ENCODE data around the gene B3GALT5.

DNA sequence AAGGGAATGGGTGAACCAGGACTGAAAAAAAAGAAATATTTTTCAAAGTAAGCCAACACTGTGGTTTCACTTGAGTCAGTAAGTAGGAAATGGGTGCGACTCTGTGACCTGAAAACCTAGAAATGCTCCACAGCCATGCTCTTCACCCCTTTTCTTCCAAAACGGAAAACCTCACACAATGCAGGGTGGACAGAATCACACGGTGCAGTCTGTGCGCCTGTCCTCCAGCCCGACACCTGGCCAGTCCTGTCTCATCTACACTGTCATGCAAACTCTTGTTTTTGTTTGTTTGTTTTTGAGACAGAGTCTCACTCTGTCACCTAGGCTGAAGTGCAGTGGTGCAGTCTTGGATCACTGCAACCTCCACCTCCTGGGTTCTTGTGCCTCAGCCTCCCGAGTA, 53.3 kb downstream of the B3GALT5 start:
- TF ChIP-seq RAD21 (IDR thresholded peaks at IDR 0.05; ENCODE audit: low read length) (no peak), FOS (IDR thresholded peaks at IDR 0.05; ENCODE audit: low read depth, low read length) (no peak), CHD1 (IDR thresholded peaks at IDR 0.05; ENCODE audit: low read depth, low read length) (no peak), SMC3 (IDR thresholded peaks at IDR 0.05; ENCODE audit: low read depth, low read length) (no peak), CEBPB (IDR thresholded peaks at IDR 0.05; ENCODE audit: low read depth, low read length) (no peak), RFX5 (IDR thresholded peaks at IDR 0.05; ENCODE audit: low read depth, low read length) (no peak), POLR2A (IDR thresholded peaks at IDR 0.05; ENCODE audit: low read depth, low read length) (no peak), MAFK (IDR thresholded peaks at IDR 0.05; ENCODE audit: low read depth, low read length) (no peak), BHLHE40 (IDR thresholded peaks at IDR 0.05; ENCODE audit: low read depth, low read length) (no peak), RCOR1 (IDR thresholded peaks at IDR 0.05; ENCODE audit: insufficient replicate concordance, low read length) (no peak), MXI1 (IDR thresholded peaks at IDR 0.05; ENCODE audit: borderline replicate concordance, low read depth, low read length) (no peak)
- TF ChIP-seq, protein P1, sequence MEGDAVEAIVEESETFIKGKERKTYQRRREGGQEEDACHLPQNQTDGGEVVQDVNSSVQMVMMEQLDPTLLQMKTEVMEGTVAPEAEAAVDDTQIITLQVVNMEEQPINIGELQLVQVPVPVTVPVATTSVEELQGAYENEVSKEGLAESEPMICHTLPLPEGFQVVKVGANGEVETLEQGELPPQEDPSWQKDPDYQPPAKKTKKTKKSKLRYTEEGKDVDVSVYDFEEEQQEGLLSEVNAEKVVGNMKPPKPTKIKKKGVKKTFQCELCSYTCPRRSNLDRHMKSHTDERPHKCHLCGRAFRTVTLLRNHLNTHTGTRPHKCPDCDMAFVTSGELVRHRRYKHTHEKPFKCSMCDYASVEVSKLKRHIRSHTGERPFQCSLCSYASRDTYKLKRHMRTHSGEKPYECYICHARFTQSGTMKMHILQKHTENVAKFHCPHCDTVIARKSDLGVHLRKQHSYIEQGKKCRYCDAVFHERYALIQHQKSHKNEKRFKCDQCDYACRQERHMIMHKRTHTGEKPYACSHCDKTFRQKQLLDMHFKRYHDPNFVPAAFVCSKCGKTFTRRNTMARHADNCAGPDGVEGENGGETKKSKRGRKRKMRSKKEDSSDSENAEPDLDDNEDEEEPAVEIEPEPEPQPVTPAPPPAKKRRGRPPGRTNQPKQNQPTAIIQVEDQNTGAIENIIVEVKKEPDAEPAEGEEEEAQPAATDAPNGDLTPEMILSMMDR (conservative IDR thresholded peaks at IDR 0.05; ENCODE audit: low read depth, low read length), result no peak
- TF ChIP-seq, protein P2, sequence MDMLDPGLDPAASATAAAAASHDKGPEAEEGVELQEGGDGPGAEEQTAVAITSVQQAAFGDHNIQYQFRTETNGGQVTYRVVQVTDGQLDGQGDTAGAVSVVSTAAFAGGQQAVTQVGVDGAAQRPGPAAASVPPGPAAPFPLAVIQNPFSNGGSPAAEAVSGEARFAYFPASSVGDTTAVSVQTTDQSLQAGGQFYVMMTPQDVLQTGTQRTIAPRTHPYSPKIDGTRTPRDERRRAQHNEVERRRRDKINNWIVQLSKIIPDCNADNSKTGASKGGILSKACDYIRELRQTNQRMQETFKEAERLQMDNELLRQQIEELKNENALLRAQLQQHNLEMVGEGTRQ (IDR thresholded peaks at IDR 0.05; ENCODE audit: low read depth, low read length), result no peak
- TF ChIP-seq, protein P3, sequence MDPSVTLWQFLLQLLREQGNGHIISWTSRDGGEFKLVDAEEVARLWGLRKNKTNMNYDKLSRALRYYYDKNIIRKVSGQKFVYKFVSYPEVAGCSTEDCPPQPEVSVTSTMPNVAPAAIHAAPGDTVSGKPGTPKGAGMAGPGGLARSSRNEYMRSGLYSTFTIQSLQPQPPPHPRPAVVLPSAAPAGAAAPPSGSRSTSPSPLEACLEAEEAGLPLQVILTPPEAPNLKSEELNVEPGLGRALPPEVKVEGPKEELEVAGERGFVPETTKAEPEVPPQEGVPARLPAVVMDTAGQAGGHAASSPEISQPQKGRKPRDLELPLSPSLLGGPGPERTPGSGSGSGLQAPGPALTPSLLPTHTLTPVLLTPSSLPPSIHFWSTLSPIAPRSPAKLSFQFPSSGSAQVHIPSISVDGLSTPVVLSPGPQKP (IDR thresholded peaks at IDR 0.05; ENCODE audit: borderline replicate concordance, low read depth, low read length), result no peak
